K562 (cell line): Measurements from ENCODE around the gene ILK. TPM values are rescaled to one million over a fixed set of nuclear protein-coding genes. Genes with fewer than 3 reads are reported as not detected.

Experiments
- ARID4B ChIP-seq: sonication (generic); formaldehyde crosslinking; IDR thresholded peaks from 2 replicates; pipeline ENCODE4 v1.8.0; 2022; ENCODE audit warnings: mild to moderate bottlenecking, missing genetic modification reagents
- BRF2 ChIP-seq: IDR thresholded peaks from 3 replicates; pipeline ENCODE4 v1.6.1; 2011; ENCODE audit warnings: borderline replicate concordance, mild to moderate bottlenecking; ENCODE audit not compliant: insufficient read length, insufficient read depth
- CBX8 ChIP-seq: fragments of 200-600 bp; sonication (generic); IDR thresholded peaks from 2 replicates; pipeline ENCODE4 v1.6.1; 2012; ENCODE audit warnings: borderline replicate concordance, mixed run types, low read depth, mild to moderate bottlenecking, moderate library complexity, mixed read lengths, low read length, control low read depth, inconsistent platforms; ENCODE audit not compliant: poor library complexity, severe bottlenecking; ENCODE audit errors: extremely low read depth
- CEBPG ChIP-seq, 3 experiments: fragments of 200-800 bp in 1 of 3; sonication (Bioruptor generic) in 1 of 3; sonication (generic) in 1 of 3; formaldehyde crosslinking in 1 of 3; IDR thresholded peaks in 2 of 3; conservative IDR thresholded peaks in 1 of 3; 2 replicates each; pipeline versions ENCODE4 v1.6.1 to v1.8.0; 2016 to 2022; ENCODE audit warnings: missing compliant biosample characterization in 2 of 3, missing genetic modification characterization in 2 of 3, mild to moderate bottlenecking in 1 of 3, missing genetic modification reagents in 1 of 3
- CGGBP1 ChIP-seq: fragments of 250-450 bp; sonication (Bioruptor Pico); IDR thresholded peaks from 2 replicates; pipeline ENCODE4 v1.9.0; 2021; ENCODE audit warnings: mild to moderate bottlenecking
- CXXC5 ChIP-seq: fragments of 250-450 bp; sonication (Bioruptor Pico); IDR thresholded peaks from 2 replicates; pipeline ENCODE4 v1.8.0; 2022; ENCODE audit warnings: inconsistent platforms, mild to moderate bottlenecking, moderate library complexity
- E2F4 ChIP-seq: sonication (generic); formaldehyde crosslinking; IDR thresholded peaks from 2 replicates; pipeline ENCODE4 v1.8.0; 2022; ENCODE audit warnings: mild to moderate bottlenecking, low read depth, missing genetic modification reagents
- MECOM ChIP-seq: fragments of 250-450 bp; sonication (Bioruptor Pico); IDR thresholded peaks from 2 replicates; pipeline ENCODE4 v1.8.0; 2022; ENCODE audit warnings: inconsistent platforms
- RBM15 ChIP-seq: fragments of 200-400 bp; formaldehyde crosslinking; IDR thresholded peaks from 2 replicates; pipeline ENCODE4 v1.6.1; 2018; ENCODE audit warnings: mild to moderate bottlenecking, low read length, moderate library complexity; ENCODE audit not compliant: insufficient read depth
- SMARCE1 ChIP-seq: fragments of 450-650 bp; IDR thresholded peaks from 2 replicates; pipeline ENCODE4 v1.7.1; 2016; ENCODE audit warnings: mild to moderate bottlenecking
- SP2 ChIP-seq: IDR thresholded peaks from 2 replicates; pipeline ENCODE4 v1.6.1; 2011; ENCODE audit warnings: mild to moderate bottlenecking, low read depth, low read length, moderate library complexity; ENCODE audit not compliant: poor library complexity, severe bottlenecking; ENCODE audit errors: extremely low read depth
- STAT5A ChIP-seq: IDR thresholded peaks from 2 replicates; pipeline ENCODE4 v1.6.1; 2012; ENCODE audit warnings: low read length, inconsistent platforms, borderline replicate concordance
- TAF1 ChIP-seq: IDR thresholded peaks from 2 replicates; pipeline ENCODE4 v1.6.1; 2011; ENCODE audit warnings: mild to moderate bottlenecking, low read length, moderate library complexity; ENCODE audit not compliant: insufficient read depth, control insufficient read depth, severe bottlenecking; ENCODE audit errors: extremely low read depth
- ZBTB26 ChIP-seq: fragments of 450-650 bp; formaldehyde crosslinking; IDR thresholded peaks from 2 replicates; pipeline ENCODE4 v1.4.0; 2022; ENCODE audit warnings: missing genetic modification characterization
- ZNF133 ChIP-seq: fragments of 250-450 bp; sonication (Bioruptor Pico); IDR thresholded peaks from 2 replicates; pipeline ENCODE4 v1.4.0; 2020; ENCODE audit warnings: mild to moderate bottlenecking
- ZNF146 ChIP-seq: IDR thresholded peaks from one replicate; pipeline ENCODE4 v1.6.1; 2018; ENCODE audit warnings: missing compliant biosample characterization; ENCODE audit not compliant: unreplicated experiment
- polyA plus RNA-seq, 8 experiments: library from polyadenylated mRNA; depleted of rRNA in 4 of 8; stranded (reverse) in 5 of 8; unstranded in 3 of 8; fragments of >200 nt; fragmentation: Nextera tagmentation in 2 of 8; fragmentation: Illumina TruSeq in 1 of 8; extraction: Ambion mirVana in 2 of 8; extraction: Trizol in 1 of 8; gene quantifications; 2 replicates each; pipeline versions ENCODE4 v1.2.1 to v1.2.3, GENCODE V29; 2011 to 2014; ENCODE audit warnings: inconsistent platforms in 1 of 8, missing spikeins in 1 of 8
- total RNA-seq, 7 experiments: library from RNA; depleted of rRNA in 6 of 7; stranded (reverse); fragments of >200 nt in 6 of 7; fragmentation: Illumina TruSeq in 2 of 7; extraction: Trizol in 2 of 7; gene quantifications; 2 replicates each; pipeline versions ENCODE4 v1.2.1 to v1.2.3, GENCODE V29; 2011 to 2021; ENCODE audit warnings: low replicate concordance in 1 of 7

ILK gene
- total and polyA plus RNA-seq, 9 of the 15 experiments (the other 6 are each of a cell fraction or from before 2014, with no cell fraction given): 43.3 to 95.9 (median 58.9) TPM

- no peak for TF ChIP-seq ZNF133
- no peak for TF ChIP-seq RBM15
- no peak for TF ChIP-seq CGGBP1 (CRISPR knock-in tag)
- no peak for TF ChIP-seq STAT5A
- no peak for TF ChIP-seq CEBPG (CRISPR knock-in tag; IDR thresholded peaks at IDR 0.05)
- TF ChIP-seq CEBPG (tag; conservative IDR thresholded peaks at IDR 0.05 in 1 of 2, IDR thresholded peaks at IDR 0.05 in 1 of 2): no peak
- no peak for TF ChIP-seq MECOM (CRISPR knock-in tag)
- TF ChIP-seq SP2: no peak
- TF ChIP-seq CXXC5: no peak
- TF ChIP-seq ZNF146 (CRISPR knock-in tag): no peak
- no peak; the same call in 1 of the 2 replicates for TF ChIP-seq ARID4B
- peak; percentile 35 for TF ChIP-seq TAF1
- no peak for TF ChIP-seq ZBTB26
- TF ChIP-seq BRF2: no peak
- no peak for TF ChIP-seq CBX8
- TF ChIP-seq E2F4: no peak
- TF ChIP-seq SMARCE1: 0 out of 2 replicates have a peak, but pooled peaks have one; percentile 17
These were observed 15.6 kb downstream of the ILK start, which contains the start of gene TPP1 (continued) for GRCh38 chr11:6619004-6619745.
